Stomach (tissue), 4 donors: ENCODE data around the gene ANAPC4.

Experiments
- EP300 ChIP-seq: sonication (generic); formaldehyde crosslinking; IDR thresholded peaks from one replicate; pipeline ENCODE4 v1.6.1; 2017; ENCODE audit warnings: antibody characterized with exemption
- POLR2A ChIP-seq, 4 donors: fragments of 450-650 bp; IDR thresholded peaks; one replicate each; pipeline ENCODE4 v1.6.1; 2016; ENCODE audit warnings: antibody characterized with exemption in 4 of 4, control low read depth in 2 of 4, mild to moderate bottlenecking in 1 of 4, moderate library complexity in 1 of 4
- POLR2AphosphoS5 ChIP-seq, 3 donors: sonication (generic); formaldehyde crosslinking; IDR thresholded peaks; one replicate each; pipeline ENCODE4 v1.6.1; 2016; ENCODE audit warnings: antibody characterized with exemption in 3 of 3
- TF ChIP-seq, protein P1 (sequence below), 7 experiments: fragments of 450-650 bp in 4 of 7; fragments of 200-600 bp in 3 of 7; sonication (generic) in 3 of 7; IDR thresholded peaks; one replicate each; pipeline ENCODE4 v1.5.1; 2016 to 2019; ENCODE audit warnings: antibody characterized with exemption in 7 of 7, control low read depth in 2 of 7, mild to moderate bottlenecking in 1 of 7

DNA sequence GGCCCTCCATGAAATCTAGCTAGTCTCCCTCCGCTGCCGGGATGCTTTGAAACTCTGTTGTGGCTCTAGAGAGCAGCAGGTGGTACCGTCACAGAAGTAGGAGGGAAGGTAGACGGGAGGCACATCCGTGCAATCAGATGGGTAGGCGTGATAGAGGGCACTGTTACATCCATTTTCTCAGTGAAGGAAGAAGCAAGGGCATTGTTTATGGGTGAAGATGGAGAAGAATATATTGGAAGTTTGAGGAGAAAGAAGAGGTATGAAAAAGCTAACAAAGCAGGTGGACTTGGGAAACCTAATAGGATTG, 1.3 kb downstream of the ANAPC4 start:
- no peak for TF ChIP-seq POLR2A (IDR thresholded peaks at IDR 0.05)
- TF ChIP-seq, protein P1, sequence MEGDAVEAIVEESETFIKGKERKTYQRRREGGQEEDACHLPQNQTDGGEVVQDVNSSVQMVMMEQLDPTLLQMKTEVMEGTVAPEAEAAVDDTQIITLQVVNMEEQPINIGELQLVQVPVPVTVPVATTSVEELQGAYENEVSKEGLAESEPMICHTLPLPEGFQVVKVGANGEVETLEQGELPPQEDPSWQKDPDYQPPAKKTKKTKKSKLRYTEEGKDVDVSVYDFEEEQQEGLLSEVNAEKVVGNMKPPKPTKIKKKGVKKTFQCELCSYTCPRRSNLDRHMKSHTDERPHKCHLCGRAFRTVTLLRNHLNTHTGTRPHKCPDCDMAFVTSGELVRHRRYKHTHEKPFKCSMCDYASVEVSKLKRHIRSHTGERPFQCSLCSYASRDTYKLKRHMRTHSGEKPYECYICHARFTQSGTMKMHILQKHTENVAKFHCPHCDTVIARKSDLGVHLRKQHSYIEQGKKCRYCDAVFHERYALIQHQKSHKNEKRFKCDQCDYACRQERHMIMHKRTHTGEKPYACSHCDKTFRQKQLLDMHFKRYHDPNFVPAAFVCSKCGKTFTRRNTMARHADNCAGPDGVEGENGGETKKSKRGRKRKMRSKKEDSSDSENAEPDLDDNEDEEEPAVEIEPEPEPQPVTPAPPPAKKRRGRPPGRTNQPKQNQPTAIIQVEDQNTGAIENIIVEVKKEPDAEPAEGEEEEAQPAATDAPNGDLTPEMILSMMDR (IDR thresholded peaks at IDR 0.05): no peak
- TF ChIP-seq EP300: no peak
- TF ChIP-seq POLR2AphosphoS5 (IDR thresholded peaks at IDR 0.05): no peak
